ENCODE measurements around the gene PPT2. TPM values are rescaled to one million over a fixed set of nuclear protein-coding genes. Genes with fewer than 3 reads are reported as not detected.

Gene PPT2
- total and polyA plus RNA-seq, 2 of the 13 experiments (the other 11 are each of a cell fraction or from before 2014, with no cell fraction given), result 39.2 to 61.8 TPM

GRCh38 chr6:32175711-32176475 lies 22.0 kb downstream of the PPT2 start, which contains the start of gene AGPAT1 (continued):
- 0 out of 4 replicates have a peak, but pooled peaks of 1 of the 2 experiments have one; percentile 47 for TF ChIP-seq REST (IDR thresholded peaks at IDR 0.05; ENCODE audit: borderline replicate concordance in 1 of 2, low read depth in 1 of 2, low read length in 2 of 2)
- TF ChIP-seq JARID2 (CRISPR knock-in tag; IDR thresholded peaks at IDR 0.05; ENCODE audit: insufficient replicate concordance), result no peak
- TF ChIP-seq DZIP1 (CRISPR knock-in tag; IDR thresholded peaks at IDR 0.05), result peak; percentile 71; the same call in 1 of the 2 replicates
- peak; percentile 72 for TF ChIP-seq ZNF883 (CRISPR knock-in tag; IDR thresholded peaks at IDR 0.05; ENCODE audit: not compliant biosample characterization)
- TF ChIP-seq ZNF605 (CRISPR knock-in tag; IDR thresholded peaks at IDR 0.05), result peak; percentile 48
- peak; percentile 78 for TF ChIP-seq HNF4A (CRISPR knock-in tag; IDR thresholded peaks at IDR 0.05)
- TF ChIP-seq MTERF4 (CRISPR knock-in tag; IDR thresholded peaks at IDR 0.05), result no peak
- TF ChIP-seq HOXA9 (CRISPR knock-in tag; IDR thresholded peaks at IDR 0.05; ENCODE audit: borderline replicate concordance), result no peak
- peak; percentile 84 for TF ChIP-seq POLR2G (IDR thresholded peaks at IDR 0.05; ENCODE audit: low read depth, low read length)
- no peak for TF ChIP-seq ZNF367 (CRISPR knock-in tag; IDR thresholded peaks at IDR 0.05; ENCODE audit: borderline replicate concordance)
- no peak for TF ChIP-seq JUN (CRISPR knock-in tag; IDR thresholded peaks at IDR 0.05)
- no peak for TF ChIP-seq ZNF24 (IDR thresholded peaks at IDR 0.05)
- TF ChIP-seq TAF1 (CRISPR knock-in tag; IDR thresholded peaks at IDR 0.05), result peak; percentile 66; the same call in 1 of the 2 replicates
- TF ChIP-seq CHD4 (IDR thresholded peaks at IDR 0.05; ENCODE audit: borderline replicate concordance, low read length), result peak; percentile 84
- no peak; a peak in 1 of 4 replicates for TF ChIP-seq KLF16 (CRISPR knock-in tag; IDR thresholded peaks at IDR 0.05)
- peak; percentile 23; the same call in 1 of the 2 replicates for TF ChIP-seq GLI4 (CRISPR knock-in tag; IDR thresholded peaks at IDR 0.05; ENCODE audit: borderline replicate concordance)
- no peak for TF ChIP-seq PCBP2 (optimal IDR thresholded peaks at IDR 0.05; ENCODE audit: low read depth, low read length, poor library complexity, severe bottlenecking)
- peak; percentile 69; the same call in 1 of the 2 replicates for TF ChIP-seq NCOR1 (IDR thresholded peaks at IDR 0.05; ENCODE audit: borderline replicate concordance, low read length)
- TF ChIP-seq IKZF1 (IDR thresholded peaks at IDR 0.05), result no peak; the same call in 1 of the 2 replicates
- no peak for TF ChIP-seq PAX8 (CRISPR knock-in tag; IDR thresholded peaks at IDR 0.05; ENCODE audit: borderline replicate concordance)
- TF ChIP-seq ZNF570 (CRISPR knock-in tag; IDR thresholded peaks at IDR 0.05; ENCODE audit: borderline replicate concordance), result no peak
- peak; percentile 78; the same call in 1 of the 2 replicates for TF ChIP-seq ATF7-NPFF (CRISPR knock-in tag; IDR thresholded peaks at IDR 0.05; ENCODE audit: low read depth)
